ENCODE measurements around the gene DCHS2. TPM values are rescaled to one million over a fixed set of nuclear protein-coding genes. Genes with fewer than 3 reads are reported as not detected.

Gene DCHS2
- polyA plus RNA-seq, 3 donors, result not detected

DNA sequence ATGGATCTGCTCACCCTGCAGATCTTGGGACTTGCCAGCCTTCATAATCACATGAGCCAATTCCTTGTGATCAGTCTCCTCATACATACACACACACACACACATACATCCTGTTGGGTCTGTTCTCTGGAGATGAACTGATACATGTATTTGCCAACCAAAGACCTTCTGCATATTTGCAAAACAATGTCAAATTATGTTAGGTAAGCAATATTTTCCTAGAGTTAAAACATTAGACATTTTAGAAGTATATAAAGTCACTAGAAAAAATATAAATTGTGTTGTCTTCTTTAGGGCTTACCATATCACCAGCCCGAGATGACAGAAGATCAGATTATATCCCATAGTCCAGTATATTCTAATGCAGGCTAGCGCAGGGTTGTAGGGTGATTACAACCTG is 156.0 kb downstream of the DCHS2 start:
- TF ChIP-seq, protein P1, sequence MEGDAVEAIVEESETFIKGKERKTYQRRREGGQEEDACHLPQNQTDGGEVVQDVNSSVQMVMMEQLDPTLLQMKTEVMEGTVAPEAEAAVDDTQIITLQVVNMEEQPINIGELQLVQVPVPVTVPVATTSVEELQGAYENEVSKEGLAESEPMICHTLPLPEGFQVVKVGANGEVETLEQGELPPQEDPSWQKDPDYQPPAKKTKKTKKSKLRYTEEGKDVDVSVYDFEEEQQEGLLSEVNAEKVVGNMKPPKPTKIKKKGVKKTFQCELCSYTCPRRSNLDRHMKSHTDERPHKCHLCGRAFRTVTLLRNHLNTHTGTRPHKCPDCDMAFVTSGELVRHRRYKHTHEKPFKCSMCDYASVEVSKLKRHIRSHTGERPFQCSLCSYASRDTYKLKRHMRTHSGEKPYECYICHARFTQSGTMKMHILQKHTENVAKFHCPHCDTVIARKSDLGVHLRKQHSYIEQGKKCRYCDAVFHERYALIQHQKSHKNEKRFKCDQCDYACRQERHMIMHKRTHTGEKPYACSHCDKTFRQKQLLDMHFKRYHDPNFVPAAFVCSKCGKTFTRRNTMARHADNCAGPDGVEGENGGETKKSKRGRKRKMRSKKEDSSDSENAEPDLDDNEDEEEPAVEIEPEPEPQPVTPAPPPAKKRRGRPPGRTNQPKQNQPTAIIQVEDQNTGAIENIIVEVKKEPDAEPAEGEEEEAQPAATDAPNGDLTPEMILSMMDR (IDR thresholded peaks at IDR 0.05), result no peak
- H3K27ac Mint-ChIP-seq, result no peak overlapping the region
- H3K27ac ChIP-seq (ENCODE audit: low read depth in 1 of 2, low read length in 2 of 2), result no peak overlapping the region
- WGBS (ENCODE audit: insufficient coverage), result no CpG with 5 or more reads among the region's 2 CpGs
- peaks cover 13 to 24% (median 23%) of the 10 kb centered on the region in 3 donors for H3K27me3 Mint-ChIP-seq (ENCODE audit: low read depth in 3 of 3)
- H3K9me3 ChIP-seq (replicated peaks in 1 of 2; ENCODE audit: control insufficient read depth in 1 of 2, insufficient read depth in 1 of 2, low read length in 2 of 2), result peaks cover 0 to 5% of the 10 kb centered on the region in 2 donors
- H3K36me3 Mint-ChIP-seq, result no peaks in the 10 kb centered on the region
- intact Hi-C loops (cut with micrococcal nuclease), result no loop called here
- peaks cover 0 to 2% (median 0%) of the 10 kb centered on the region in 7 donors for H3K9me3 Mint-ChIP-seq
- no peak overlapping the region for H3K4me3 ChIP-seq (replicated peaks in 1 of 3; ENCODE audit: low read depth in 2 of 3, low read length in 3 of 3)
- no peak overlapping the region for H3K4me2 ChIP-seq (replicated peaks; ENCODE audit: extremely low read depth, low read length, poor library complexity, severe bottlenecking)
- H3K36me3 ChIP-seq (replicated peaks in 1 of 2; ENCODE audit: control insufficient read depth in 1 of 2, insufficient read depth in 2 of 2, low read length in 2 of 2), result no peaks in the 10 kb centered on the region
- no peaks in the 10 kb centered on the region for H3K79me2 ChIP-seq (ENCODE audit: insufficient read depth, low read length)
- peaks cover 11% of the 10 kb centered on the region for H3K4me1 Mint-ChIP-seq
- H2AFZ ChIP-seq (ENCODE audit: insufficient read depth, low read depth, low read length, poor library complexity, severe bottlenecking), result no peak overlapping the region
- no peak overlapping the region for H3K4me3 Mint-ChIP-seq
- peaks cover 9 to 10% of the 10 kb centered on the region in 2 donors for H3K4me1 ChIP-seq (ENCODE audit: control insufficient read depth in 1 of 2, insufficient read depth in 2 of 2, low read length in 2 of 2)
- H3K27me3 ChIP-seq (ENCODE audit: control insufficient read depth in 2 of 2, insufficient read depth in 2 of 2, low read length in 2 of 2), result peaks cover 13 to 30% of the 10 kb centered on the region in 2 donors
- H4K20me1 ChIP-seq (ENCODE audit: insufficient read depth, low read length), result no peaks in the 10 kb centered on the region
- no peak for DNase-seq
- H3K9ac ChIP-seq (ENCODE audit: insufficient read depth, low read length, poor library complexity, severe bottlenecking), result no peak overlapping the region

DNA sequence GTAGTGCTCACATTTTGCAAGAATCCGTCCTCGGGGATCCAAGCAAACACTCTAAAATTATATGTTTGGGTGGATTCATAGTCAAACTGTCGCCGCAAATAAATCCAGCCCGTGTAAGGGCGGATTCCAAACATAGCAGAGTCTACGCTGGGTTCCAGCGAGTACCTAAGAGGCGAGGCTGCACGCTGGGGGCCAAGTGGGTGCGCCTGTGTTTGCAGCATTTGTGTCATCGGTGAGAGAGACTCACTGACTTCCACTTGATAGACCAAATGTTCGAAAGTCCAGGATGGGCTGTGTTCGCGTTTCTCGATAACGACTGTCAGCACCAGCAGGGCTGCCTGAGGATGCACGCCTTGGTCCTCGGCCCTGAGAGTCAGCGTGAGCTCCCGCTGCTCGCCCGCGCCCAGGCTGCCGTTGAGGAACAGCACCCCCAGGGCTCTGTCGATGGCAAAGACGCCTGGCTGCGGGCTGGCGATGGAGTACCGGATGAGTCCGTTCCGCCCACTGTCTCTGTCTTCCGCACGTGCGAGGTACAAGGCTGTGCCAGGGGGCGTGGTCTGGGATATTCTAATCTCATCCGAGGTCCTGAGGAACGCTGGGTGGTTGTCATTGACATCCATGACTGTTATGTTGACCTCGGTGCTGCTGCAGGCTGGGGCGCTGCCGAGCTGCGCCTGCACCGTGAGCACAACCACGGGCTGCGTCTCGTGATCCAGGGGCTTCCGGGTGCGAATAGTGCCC is 158.7 kb downstream of the DCHS2 start:
- H3K79me2 ChIP-seq (ENCODE audit: insufficient read depth, low read length), result no peaks in the 10 kb centered on the region
- peak overlapping the region; percentile 51 for H3K4me2 ChIP-seq (replicated peaks; ENCODE audit: extremely low read depth, low read length, poor library complexity, severe bottlenecking)
- peak overlapping the region in 1 of 3 experiments; percentile 55 for H3K4me3 ChIP-seq (replicated peaks in 1 of 3; ENCODE audit: low read depth in 2 of 3, low read length in 3 of 3)
- H3K27me3 ChIP-seq (ENCODE audit: control insufficient read depth in 2 of 2, insufficient read depth in 2 of 2, low read length in 2 of 2), result peaks cover 13 to 33% of the 10 kb centered on the region in 2 donors
- intact Hi-C loops (cut with micrococcal nuclease), result no loop called here
- H3K36me3 ChIP-seq (replicated peaks in 1 of 2; ENCODE audit: control insufficient read depth in 1 of 2, insufficient read depth in 2 of 2, low read length in 2 of 2), result no peaks in the 10 kb centered on the region
- H3K27ac ChIP-seq (ENCODE audit: low read depth in 1 of 2, low read length in 2 of 2), result no peak overlapping the region
- peak overlapping the region in 1 of 7 donors; percentile 41 for H3K27ac Mint-ChIP-seq
- H3K4me1 Mint-ChIP-seq, result peaks cover 11% of the 10 kb centered on the region
- peaks cover 0 to 2% (median 0%) of the 10 kb centered on the region in 7 donors for H3K9me3 Mint-ChIP-seq
- H3K36me3 Mint-ChIP-seq, result no peaks in the 10 kb centered on the region
- peaks cover 0 to 5% of the 10 kb centered on the region in 2 donors for H3K9me3 ChIP-seq (replicated peaks in 1 of 2; ENCODE audit: control insufficient read depth in 1 of 2, insufficient read depth in 1 of 2, low read length in 2 of 2)
- no peak overlapping the region for H3K9ac ChIP-seq (ENCODE audit: insufficient read depth, low read length, poor library complexity, severe bottlenecking)
- TF ChIP-seq, protein P1 (IDR thresholded peaks at IDR 0.05), result peak; percentile 10
- WGBS (ENCODE audit: insufficient coverage), result 5% methylated on average over 48 of the region's 48 CpGs
- peak in 1 of 3 donors; percentile 5 for DNase-seq
- H4K20me1 ChIP-seq (ENCODE audit: insufficient read depth, low read length), result no peaks in the 10 kb centered on the region
- H3K4me3 Mint-ChIP-seq, result peak overlapping the region; percentile 65 to 87
- peaks cover 9 to 10% of the 10 kb centered on the region in 2 donors for H3K4me1 ChIP-seq (ENCODE audit: control insufficient read depth in 1 of 2, insufficient read depth in 2 of 2, low read length in 2 of 2)
- peak overlapping the region; percentile 60 for H2AFZ ChIP-seq (ENCODE audit: insufficient read depth, low read depth, low read length, poor library complexity, severe bottlenecking)
- peaks cover 13 to 26% (median 24%) of the 10 kb centered on the region in 3 donors for H3K27me3 Mint-ChIP-seq (ENCODE audit: low read depth in 3 of 3)

Measured in CD14-positive monocyte (primary cell).